Testis (tissue), 2 donors: Measurements from ENCODE around the gene PLB1.

Experiments used
- CTCF ChIP-seq, 3 experiments: fragments of 450-650 bp in 2 of 3; fragments of 200-600 bp in 1 of 3; sonication (generic) in 1 of 3; IDR thresholded peaks; one replicate each; pipeline ENCODE4 v1.5.1; 2016 to 2019; ENCODE audit warnings: antibody characterized with exemption in 3 of 3, mild to moderate bottlenecking in 2 of 3, moderate library complexity in 1 of 3
- POLR2A ChIP-seq: fragments of 450-650 bp; IDR thresholded peaks from one replicate; pipeline ENCODE4 v1.6.1; 2017; ENCODE audit warnings: antibody characterized with exemption, mild to moderate bottlenecking, moderate library complexity

GRCh38 chr2:28515176-28515751 is 19.4 kb downstream of the PLB1 start:
- TF ChIP-seq POLR2A = no peak
- TF ChIP-seq CTCF (IDR thresholded peaks at IDR 0.05) = no peak
